Measurements from ENCODE around the gene NDUFS7. TPM values are rescaled to one million over a fixed set of nuclear protein-coding genes. Genes with fewer than 3 reads are reported as not detected.

NDUFS7 gene
- total and polyA plus RNA-seq, 2 experiments from 2014 or later, result 264 to 455 TPM

- Histone ChIP-seq H3K36me3 (peaks cover 22% of the 10 kb centered on the region), H3K4me3 (no peak overlapping the region), H3K27ac (no peak overlapping the region), H3K4me1 (ENCODE audit: low read depth) (peaks cover 9% of the 10 kb centered on the region), H3K27me3 (peaks cover 16% of the 10 kb centered on the region), H3K9me3 (ENCODE audit: low read depth) (no peaks in the 10 kb centered on the region)
- TF ChIP-seq CTCF (IDR thresholded peaks at IDR 0.05; ENCODE audit: low read depth, low read length), result no peak
- no peak for DNase-seq (ENCODE audit: low read depth in 1 of 2, low spot score in 1 of 2)
Measured at GRCh38 chr19:1441677-1442438, 58.2 kb downstream of the NDUFS7 start.

Other genes starting within 250 kb of the NDUFS7 start
- 23.0 and 28.5 TPM in 2 replicates for gene SBNO2, start 209.6 kb upstream of the NDUFS7 start, total RNA-seq
- gene SBNO2, start 209.6 kb upstream of the NDUFS7 start, polyA plus RNA-seq, result 6.8 and 11.8 TPM in 2 replicates
- gene STK11, start 178.1 kb upstream of the NDUFS7 start, total RNA-seq, result 140 and 180 TPM in 2 replicates
- gene STK11, start 178.1 kb upstream of the NDUFS7 start, polyA plus RNA-seq, result 122 and 154 TPM in 2 replicates
- gene CBARP, start 145.9 kb upstream of the NDUFS7 start, total RNA-seq, result 21.1 and 29.1 TPM in 2 replicates
- gene CBARP, start 145.9 kb upstream of the NDUFS7 start, polyA plus RNA-seq, result 22.1 and 30.6 TPM in 2 replicates
- 188 and 355 TPM in 2 replicates for gene ATP5F1D, start 142.2 kb upstream of the NDUFS7 start, total RNA-seq
- gene ATP5F1D, start 142.2 kb upstream of the NDUFS7 start, polyA plus RNA-seq, result 505 and 638 TPM in 2 replicates
- gene MIDN, start 135.3 kb upstream of the NDUFS7 start, total RNA-seq, result 45.6 and 89.2 TPM in 2 replicates
- gene MIDN, start 135.3 kb upstream of the NDUFS7 start, polyA plus RNA-seq, result 58.1 and 76.0 TPM in 2 replicates
- gene CIRBP, start 114.6 kb upstream of the NDUFS7 start, total RNA-seq, result 1,112 and 2,236 TPM in 2 replicates
- gene CIRBP, start 114.6 kb upstream of the NDUFS7 start, polyA plus RNA-seq, result 716 and 851 TPM in 2 replicates
- 31.2 and 44.9 TPM in 2 replicates for gene FAM174C, start 108.4 kb upstream of the NDUFS7 start, total RNA-seq
- 34.0 and 34.4 TPM in 2 replicates for gene FAM174C, start 108.4 kb upstream of the NDUFS7 start, polyA plus RNA-seq
- 13.0 and 16.9 TPM in 2 replicates for gene EFNA2, start 98.0 kb upstream of the NDUFS7 start, total RNA-seq
- 0.34 and 0.44 TPM in 2 replicates for gene EFNA2, start 98.0 kb upstream of the NDUFS7 start, polyA plus RNA-seq
- 197 and 231 TPM in 2 replicates for gene GAMT, start 17.6 kb downstream of the NDUFS7 start, total RNA-seq
- gene GAMT, start 17.6 kb downstream of the NDUFS7 start, polyA plus RNA-seq, result 180 and 231 TPM in 2 replicates
- gene DAZAP1, start 23.7 kb downstream of the NDUFS7 start, total RNA-seq, result 103 and 112 TPM in 2 replicates
- gene DAZAP1, start 23.7 kb downstream of the NDUFS7 start, polyA plus RNA-seq, result 41.8 and 43.0 TPM in 2 replicates
- 3,563 and 6,817 TPM in 2 replicates for gene RPS15, start 54.5 kb downstream of the NDUFS7 start, total RNA-seq
- 1,008 and 1,129 TPM in 2 replicates for gene RPS15, start 54.5 kb downstream of the NDUFS7 start, polyA plus RNA-seq
- gene APC2, start 66.2 kb downstream of the NDUFS7 start, total RNA-seq, result 0.42 and 1.3 TPM in 2 replicates
- 0.27 and 0.94 TPM in 2 replicates for gene APC2, start 66.2 kb downstream of the NDUFS7 start, polyA plus RNA-seq
- gene C19orf25, start 95.3 kb downstream of the NDUFS7 start, total RNA-seq, result 52.4 and 81.5 TPM in 2 replicates
- gene C19orf25, start 95.3 kb downstream of the NDUFS7 start, polyA plus RNA-seq, result 56.9 and 84.9 TPM in 2 replicates
- 11.2 and 28.6 TPM in 2 replicates for gene PCSK4, start 106.4 kb downstream of the NDUFS7 start, total RNA-seq
- 9.6 and 19.2 TPM in 2 replicates for gene PCSK4, start 106.4 kb downstream of the NDUFS7 start, polyA plus RNA-seq
- 52.7 and 72.5 TPM in 2 replicates for gene REEP6, start 107.3 kb downstream of the NDUFS7 start, total RNA-seq
- gene REEP6, start 107.3 kb downstream of the NDUFS7 start, polyA plus RNA-seq, result 74.7 and 99.8 TPM in 2 replicates
- gene ADAMTSL5, start 129.1 kb downstream of the NDUFS7 start, total RNA-seq, result 3.9 and 5.7 TPM in 2 replicates
- 4.9 and 8.6 TPM in 2 replicates for gene ADAMTSL5, start 129.1 kb downstream of the NDUFS7 start, polyA plus RNA-seq
- 0.04 and 1.2 TPM in 2 replicates for gene PLK5, start 140.2 kb downstream of the NDUFS7 start, total RNA-seq
- gene PLK5, start 140.2 kb downstream of the NDUFS7 start, polyA plus RNA-seq, result 0.54 and 0.87 TPM in 2 replicates
- 49.7 and 65.6 TPM in 2 replicates for gene MEX3D, start 184.4 kb downstream of the NDUFS7 start, total RNA-seq
- 4.4 and 4.5 TPM in 2 replicates for gene MEX3D, start 184.4 kb downstream of the NDUFS7 start, polyA plus RNA-seq
- gene MBD3, start 209.0 kb downstream of the NDUFS7 start, total RNA-seq, result 171 and 179 TPM in 2 replicates
- 71.6 and 93.3 TPM in 2 replicates for gene MBD3, start 209.0 kb downstream of the NDUFS7 start, polyA plus RNA-seq
- gene UQCR11, start 221.6 kb downstream of the NDUFS7 start, total RNA-seq, result 73.6 and 161 TPM in 2 replicates
- 842 and 1,116 TPM in 2 replicates for gene UQCR11, start 221.6 kb downstream of the NDUFS7 start, polyA plus RNA-seq